ENCODE data around the gene FHOD3. TPM values are rescaled to one million over a fixed set of nuclear protein-coding genes. Genes with fewer than 3 reads are reported as not detected.

FHOD3 gene
- total RNA-seq, 1 experiment from 2014 or later: 22.7 TPM

DNA sequence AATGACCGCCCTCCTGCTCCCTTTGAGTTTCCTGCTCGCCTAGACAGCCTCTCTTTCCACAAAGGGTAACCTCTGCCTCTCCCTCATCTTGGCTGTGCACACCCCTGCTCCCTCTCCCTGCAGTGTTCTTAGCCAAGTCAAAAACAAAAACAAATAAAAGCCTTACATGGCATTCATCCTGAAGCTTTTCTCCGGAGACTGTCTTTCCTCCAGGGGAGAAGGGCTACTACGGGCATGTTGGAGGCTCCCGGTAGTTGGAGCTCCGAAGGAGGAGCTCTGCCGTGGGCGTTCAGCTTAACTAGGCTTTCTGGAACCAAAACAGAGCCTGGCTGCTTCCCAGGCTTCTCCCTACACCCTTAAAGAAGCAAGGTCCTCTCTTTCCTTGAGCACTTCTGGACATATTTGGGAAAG is 427.1 kb downstream of the FHOD3 start:
- no peaks in the 10 kb centered on the region for H3K9me3 ChIP-seq (ENCODE audit: control insufficient read depth, insufficient read depth, low read depth, low read length)
- H3K27ac ChIP-seq (ENCODE audit: low read length): no peak overlapping the region
- H3K4me1 ChIP-seq (ENCODE audit: control insufficient read depth, insufficient read depth, low read length): no peaks in the 10 kb centered on the region
- ChIA-PET CTCF (no interaction called here), POLR2A (no interaction called here)
- no peak overlapping the region for H3K4me3 ChIP-seq (ENCODE audit: low read depth in 2 of 2, low read length in 2 of 2)
- no peaks in the 10 kb centered on the region for H3K27me3 ChIP-seq (ENCODE audit: control insufficient read depth, insufficient read depth, low read length)
- BruUV-seq (replicated peaks): no TSS peak
- no peaks in the 10 kb centered on the region for H3K36me3 ChIP-seq (ENCODE audit: control insufficient read depth, insufficient read depth, low read length)
- DNase-seq (ENCODE audit: low read depth, low spot score) (no peak), ATAC-seq (no peak)
- intact Hi-C loops (cut with micrococcal nuclease; ENCODE audit: unreplicated experiment): no loop called here
- no peak for TF ChIP-seq POLR2AphosphoS5 (IDR thresholded peaks at IDR 0.05; ENCODE audit: low read depth, low read length)
- TF ChIP-seq SIN3A (IDR thresholded peaks at IDR 0.05; ENCODE audit: borderline replicate concordance, insufficient read depth, low read depth, low read length): no peak
- TF ChIP-seq TCF7L2 (IDR thresholded peaks at IDR 0.05; ENCODE audit: low read depth, low read length): no peak
- TF ChIP-seq, protein P1, sequence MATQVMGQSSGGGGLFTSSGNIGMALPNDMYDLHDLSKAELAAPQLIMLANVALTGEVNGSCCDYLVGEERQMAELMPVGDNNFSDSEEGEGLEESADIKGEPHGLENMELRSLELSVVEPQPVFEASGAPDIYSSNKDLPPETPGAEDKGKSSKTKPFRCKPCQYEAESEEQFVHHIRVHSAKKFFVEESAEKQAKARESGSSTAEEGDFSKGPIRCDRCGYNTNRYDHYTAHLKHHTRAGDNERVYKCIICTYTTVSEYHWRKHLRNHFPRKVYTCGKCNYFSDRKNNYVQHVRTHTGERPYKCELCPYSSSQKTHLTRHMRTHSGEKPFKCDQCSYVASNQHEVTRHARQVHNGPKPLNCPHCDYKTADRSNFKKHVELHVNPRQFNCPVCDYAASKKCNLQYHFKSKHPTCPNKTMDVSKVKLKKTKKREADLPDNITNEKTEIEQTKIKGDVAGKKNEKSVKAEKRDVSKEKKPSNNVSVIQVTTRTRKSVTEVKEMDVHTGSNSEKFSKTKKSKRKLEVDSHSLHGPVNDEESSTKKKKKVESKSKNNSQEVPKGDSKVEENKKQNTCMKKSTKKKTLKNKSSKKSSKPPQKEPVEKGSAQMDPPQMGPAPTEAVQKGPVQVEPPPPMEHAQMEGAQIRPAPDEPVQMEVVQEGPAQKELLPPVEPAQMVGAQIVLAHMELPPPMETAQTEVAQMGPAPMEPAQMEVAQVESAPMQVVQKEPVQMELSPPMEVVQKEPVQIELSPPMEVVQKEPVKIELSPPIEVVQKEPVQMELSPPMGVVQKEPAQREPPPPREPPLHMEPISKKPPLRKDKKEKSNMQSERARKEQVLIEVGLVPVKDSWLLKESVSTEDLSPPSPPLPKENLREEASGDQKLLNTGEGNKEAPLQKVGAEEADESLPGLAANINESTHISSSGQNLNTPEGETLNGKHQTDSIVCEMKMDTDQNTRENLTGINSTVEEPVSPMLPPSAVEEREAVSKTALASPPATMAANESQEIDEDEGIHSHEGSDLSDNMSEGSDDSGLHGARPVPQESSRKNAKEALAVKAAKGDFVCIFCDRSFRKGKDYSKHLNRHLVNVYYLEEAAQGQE (IDR thresholded peaks at IDR 0.05; ENCODE audit: insufficient read depth in 1 of 2, low read depth in 2 of 2, low read length in 1 of 2): no peak
- TF ChIP-seq, protein P2, sequence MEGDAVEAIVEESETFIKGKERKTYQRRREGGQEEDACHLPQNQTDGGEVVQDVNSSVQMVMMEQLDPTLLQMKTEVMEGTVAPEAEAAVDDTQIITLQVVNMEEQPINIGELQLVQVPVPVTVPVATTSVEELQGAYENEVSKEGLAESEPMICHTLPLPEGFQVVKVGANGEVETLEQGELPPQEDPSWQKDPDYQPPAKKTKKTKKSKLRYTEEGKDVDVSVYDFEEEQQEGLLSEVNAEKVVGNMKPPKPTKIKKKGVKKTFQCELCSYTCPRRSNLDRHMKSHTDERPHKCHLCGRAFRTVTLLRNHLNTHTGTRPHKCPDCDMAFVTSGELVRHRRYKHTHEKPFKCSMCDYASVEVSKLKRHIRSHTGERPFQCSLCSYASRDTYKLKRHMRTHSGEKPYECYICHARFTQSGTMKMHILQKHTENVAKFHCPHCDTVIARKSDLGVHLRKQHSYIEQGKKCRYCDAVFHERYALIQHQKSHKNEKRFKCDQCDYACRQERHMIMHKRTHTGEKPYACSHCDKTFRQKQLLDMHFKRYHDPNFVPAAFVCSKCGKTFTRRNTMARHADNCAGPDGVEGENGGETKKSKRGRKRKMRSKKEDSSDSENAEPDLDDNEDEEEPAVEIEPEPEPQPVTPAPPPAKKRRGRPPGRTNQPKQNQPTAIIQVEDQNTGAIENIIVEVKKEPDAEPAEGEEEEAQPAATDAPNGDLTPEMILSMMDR (IDR thresholded peaks at IDR 0.05): no peak
- in situ Hi-C loops (cut with HindIII; ENCODE audit: low pct_unique_long_range_greater_than_20kb, low sequenced_read_pairs): no loop called here

GRCh38 chr18:36728345-36728744 is 430.8 kb downstream of the FHOD3 start:
- ATAC-seq (no peak), DNase-seq (ENCODE audit: low read depth, low spot score) (no peak)
- TF ChIP-seq, protein P2 (IDR thresholded peaks at IDR 0.05): no peak
- Histone ChIP-seq H3K4me3 (ENCODE audit: low read depth in 2 of 2, low read length in 2 of 2) (no peak overlapping the region), H3K4me1 (ENCODE audit: control insufficient read depth, insufficient read depth, low read length) (no peaks in the 10 kb centered on the region), H3K36me3 (ENCODE audit: control insufficient read depth, insufficient read depth, low read length) (no peaks in the 10 kb centered on the region), H3K9me3 (ENCODE audit: control insufficient read depth, insufficient read depth, low read depth, low read length) (no peaks in the 10 kb centered on the region), H3K27ac (ENCODE audit: low read length) (no peak overlapping the region), H3K27me3 (ENCODE audit: control insufficient read depth, insufficient read depth, low read length) (no peaks in the 10 kb centered on the region)
- BruUV-seq (replicated peaks): no TSS peak
- in situ Hi-C loops (cut with HindIII; ENCODE audit: low pct_unique_long_range_greater_than_20kb, low sequenced_read_pairs) (no loop called here), intact Hi-C loops (cut with micrococcal nuclease; ENCODE audit: unreplicated experiment) (no loop called here)
- ChIA-PET POLR2A (no interaction called here), CTCF (no interaction called here)

GRCh38 chr18:36729197-36729596 is 431.7 kb downstream of the FHOD3 start:
- in situ Hi-C loops (cut with HindIII; ENCODE audit: low pct_unique_long_range_greater_than_20kb, low sequenced_read_pairs): no loop called here
- intact Hi-C loops (cut with micrococcal nuclease; ENCODE audit: unreplicated experiment): no loop called here
- H3K4me1 ChIP-seq (ENCODE audit: control insufficient read depth, insufficient read depth, low read length): no peaks in the 10 kb centered on the region
- no peak overlapping the region for H3K27ac ChIP-seq (ENCODE audit: low read length)
- ChIA-PET CTCF (no interaction called here), POLR2A (no interaction called here)
- no peaks in the 10 kb centered on the region for H3K36me3 ChIP-seq (ENCODE audit: control insufficient read depth, insufficient read depth, low read length)
- H3K9me3 ChIP-seq (ENCODE audit: control insufficient read depth, insufficient read depth, low read depth, low read length): no peaks in the 10 kb centered on the region
- H3K4me3 ChIP-seq (ENCODE audit: low read depth in 2 of 2, low read length in 2 of 2): no peak overlapping the region
- no peaks in the 10 kb centered on the region for H3K27me3 ChIP-seq (ENCODE audit: control insufficient read depth, insufficient read depth, low read length)
- no peak for DNase-seq (ENCODE audit: low read depth, low spot score)
- ATAC-seq: no peak
- TF ChIP-seq, protein P2 (IDR thresholded peaks at IDR 0.05): no peak
- TF ChIP-seq TCF7L2 (IDR thresholded peaks at IDR 0.05; ENCODE audit: low read depth, low read length) (no peak), SIN3A (IDR thresholded peaks at IDR 0.05; ENCODE audit: borderline replicate concordance, insufficient read depth, low read depth, low read length) (no peak), POLR2AphosphoS5 (IDR thresholded peaks at IDR 0.05; ENCODE audit: low read depth, low read length) (no peak)
- TF ChIP-seq, protein P1 (IDR thresholded peaks at IDR 0.05; ENCODE audit: insufficient read depth in 1 of 2, low read depth in 2 of 2, low read length in 1 of 2): no peak
- BruUV-seq (replicated peaks): no TSS peak

Data from Panc1 (cell line).